ENCODE measurements around the gene PPFIA2.
"Not testable (repeated sequence)": the region's sequence is repeated elsewhere in the genome, so short reads cannot be mapped to it uniquely, and the experiment has no call there.

PPFIA2 gene

DNA sequence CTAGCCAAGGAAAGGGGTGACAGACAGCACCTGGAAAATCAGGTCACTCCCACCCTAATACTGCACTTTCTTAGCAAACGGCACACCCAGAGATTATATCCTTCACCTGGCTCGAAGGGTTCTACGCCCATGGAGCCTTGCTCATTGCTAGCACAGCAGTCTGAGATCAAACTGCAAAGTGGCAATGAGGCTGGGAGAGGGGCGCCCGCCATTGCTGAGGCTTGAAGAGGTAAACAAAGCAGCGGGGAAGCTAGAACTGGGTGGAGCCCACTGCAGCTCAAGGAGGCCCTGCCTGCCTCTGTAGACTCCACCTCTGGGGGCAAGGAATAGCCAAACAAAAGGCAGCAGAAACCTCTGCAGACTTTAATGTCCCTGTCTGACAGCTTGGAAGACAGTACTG is 99.8 kb downstream of the PPFIA2 start:
- not testable (repeated sequence) for DNase-seq

- peak; percentile 60 for DNase-seq
These were observed 114.6 kb downstream of the PPFIA2 start for GRCh38 chr12:81644503-81644902.

- no peak for DNase-seq
These were observed 120.0 kb downstream of the PPFIA2 start for GRCh38 chr12:81639196-81639595.

GRCh38 chr12:81633127-81633526 is 126.0 kb downstream of the PPFIA2 start:
- no peak for DNase-seq

DNA sequence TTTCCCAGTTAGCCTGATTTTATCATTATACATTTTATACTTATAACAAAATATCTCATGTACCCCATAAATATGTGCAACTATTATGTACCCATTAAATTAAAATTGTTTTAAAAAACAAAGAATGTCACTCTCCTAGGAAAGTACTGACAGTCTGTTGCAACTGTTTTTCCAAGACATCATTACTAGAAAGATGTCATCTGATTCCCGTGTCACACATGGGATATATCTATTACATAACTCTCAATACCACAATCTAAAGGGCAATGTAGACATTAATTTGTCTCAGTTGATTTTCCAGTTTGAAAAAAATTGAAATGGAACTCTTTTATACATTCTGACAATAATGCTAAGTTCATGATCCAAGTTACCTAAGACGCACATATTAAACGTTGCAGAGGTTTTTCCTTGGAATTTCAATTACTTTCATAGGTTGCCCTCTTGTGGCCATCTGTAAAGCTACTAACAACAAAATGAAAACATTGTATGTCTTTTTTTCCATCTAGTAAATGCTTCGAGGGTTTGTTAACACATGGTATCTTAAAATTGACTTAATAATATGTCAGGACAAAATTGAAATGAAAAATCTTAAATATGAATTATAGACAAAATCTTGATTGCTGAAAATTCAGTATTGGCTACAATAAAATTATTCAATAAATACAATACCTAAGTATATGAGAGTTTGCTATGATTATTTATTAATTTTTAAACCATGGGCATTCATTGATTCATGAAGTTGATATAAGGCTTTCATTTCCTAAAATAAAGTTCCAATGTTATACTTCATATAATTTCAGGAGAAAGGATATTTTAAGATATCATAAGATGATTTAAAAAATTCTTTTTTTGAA is 131.6 kb downstream of the PPFIA2 start:
- peak; percentile 81 for DNase-seq

DNA sequence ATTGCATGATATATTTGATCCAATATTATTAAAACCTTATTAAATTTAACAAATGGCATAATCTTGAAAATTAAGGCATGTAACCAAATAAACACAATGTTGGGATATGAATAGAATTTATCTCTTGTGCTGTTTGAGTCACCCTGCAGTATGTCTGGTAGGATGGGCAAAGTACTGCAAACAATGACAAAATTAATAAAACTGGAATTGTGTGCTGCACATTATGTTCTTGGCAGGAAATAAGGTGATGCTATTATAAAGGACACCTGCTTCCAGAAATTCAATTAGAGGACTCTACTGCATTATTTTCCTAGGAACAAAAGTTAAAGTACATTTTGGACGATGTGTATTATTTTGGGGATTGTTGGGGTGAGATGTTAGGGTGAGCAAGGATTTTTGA is 132.7 kb downstream of the PPFIA2 start:
- no peak for DNase-seq

GRCh38 chr12:81617915-81618314 is 141.2 kb downstream of the PPFIA2 start:
- DNase-seq = peak; percentile 36

- DNase-seq = no peak
These were observed 144.0 kb downstream of the PPFIA2 start for GRCh38 chr12:81615026-81615588.

DNA sequence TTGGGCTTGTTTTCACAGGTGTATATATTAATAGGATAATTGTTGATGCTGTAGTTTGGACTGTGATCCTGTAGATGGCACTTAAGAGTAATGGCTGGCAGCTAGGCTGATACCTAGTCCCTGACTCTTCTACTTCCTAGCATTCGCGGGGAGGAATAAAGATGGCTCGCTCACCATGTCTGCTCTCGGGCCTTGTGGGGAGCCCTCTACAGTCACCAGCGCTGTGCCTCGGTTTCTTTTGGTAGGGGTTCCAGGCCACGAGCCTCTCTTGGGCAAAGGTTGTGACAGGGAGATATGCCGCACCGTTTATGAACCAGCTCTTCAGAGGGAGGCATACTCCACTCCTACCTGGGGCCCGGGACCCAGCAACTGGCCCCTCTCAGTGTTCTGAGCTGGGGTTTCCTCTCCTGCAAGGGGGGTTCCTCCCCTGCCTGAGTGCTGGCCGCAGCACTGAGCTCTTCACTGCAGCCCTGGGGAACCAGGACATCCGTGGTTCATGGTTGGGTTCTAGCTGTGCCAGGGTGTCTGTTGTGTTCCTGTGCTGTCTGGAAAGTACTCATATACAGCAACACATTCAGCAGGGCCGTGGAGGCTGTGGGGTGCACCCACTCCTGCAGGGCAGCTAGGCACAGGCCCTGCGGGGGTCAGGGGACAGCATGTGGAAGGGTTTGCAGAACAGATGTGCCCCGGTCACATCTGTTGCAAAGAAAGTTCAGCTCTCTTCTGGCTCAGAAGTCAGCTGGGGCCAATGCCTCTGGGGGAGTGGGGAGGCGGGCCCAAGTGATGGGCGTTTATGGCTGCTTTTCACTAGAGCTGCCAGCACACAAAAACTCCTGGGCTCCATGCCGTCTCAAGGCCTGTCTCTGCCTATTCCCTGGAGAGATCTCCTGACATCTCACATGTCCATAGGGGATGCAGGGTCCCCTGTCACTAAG is 147.9 kb downstream of the PPFIA2 start:
- DNase-seq = peak; percentile 6

DNA sequence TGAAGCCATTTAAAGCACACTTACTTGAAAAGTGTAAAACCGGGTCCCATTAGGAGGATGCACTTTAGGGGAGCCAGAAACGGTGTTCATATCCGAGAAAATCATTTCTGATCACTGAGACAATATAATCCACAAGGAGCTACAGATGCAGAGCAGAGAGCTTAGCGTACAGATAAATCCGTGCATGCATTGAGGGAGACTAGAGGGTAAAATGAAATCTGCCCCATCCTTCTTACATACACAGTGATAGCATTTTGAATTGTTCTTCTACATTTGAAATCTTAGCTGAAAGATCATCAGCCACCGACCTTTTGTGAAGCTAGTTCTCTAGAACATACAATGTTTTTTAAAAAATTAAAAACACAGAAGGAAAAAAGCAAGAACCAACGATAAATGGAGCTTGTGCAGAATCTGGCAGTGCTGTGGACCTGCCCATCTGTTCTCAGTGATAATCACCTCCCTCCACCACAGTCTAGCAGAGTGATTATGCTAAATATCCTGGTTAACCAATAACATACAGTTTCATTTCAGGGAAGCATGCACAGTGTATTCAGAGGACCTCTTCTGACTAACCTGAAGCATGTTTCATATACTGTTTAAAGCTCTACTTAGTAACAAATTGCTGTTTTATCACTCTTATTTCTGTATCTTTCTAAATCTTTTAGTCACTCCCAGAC is 161.1 kb downstream of the PPFIA2 start:
- peak; percentile 93 for DNase-seq

DNA sequence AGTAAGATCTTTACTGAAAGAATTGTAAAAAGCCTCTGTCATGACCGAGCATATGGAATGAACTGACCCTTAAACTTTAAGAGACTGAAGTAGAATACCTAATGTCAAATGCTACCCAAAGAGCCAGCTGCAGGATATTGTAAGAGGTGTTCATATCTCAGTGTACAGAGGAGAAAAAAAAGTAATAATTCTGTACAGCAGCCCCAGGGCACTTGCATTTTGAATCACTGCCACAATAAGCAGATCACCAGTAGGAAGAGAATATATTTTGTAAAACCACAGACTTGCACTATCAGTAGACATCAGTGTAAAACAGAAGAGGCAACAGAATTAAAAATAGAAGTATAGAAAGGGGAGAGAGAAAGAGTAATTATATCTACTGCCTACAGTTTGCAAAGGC is 162.6 kb downstream of the PPFIA2 start:
- DNase-seq = peak; percentile 49

DNA sequence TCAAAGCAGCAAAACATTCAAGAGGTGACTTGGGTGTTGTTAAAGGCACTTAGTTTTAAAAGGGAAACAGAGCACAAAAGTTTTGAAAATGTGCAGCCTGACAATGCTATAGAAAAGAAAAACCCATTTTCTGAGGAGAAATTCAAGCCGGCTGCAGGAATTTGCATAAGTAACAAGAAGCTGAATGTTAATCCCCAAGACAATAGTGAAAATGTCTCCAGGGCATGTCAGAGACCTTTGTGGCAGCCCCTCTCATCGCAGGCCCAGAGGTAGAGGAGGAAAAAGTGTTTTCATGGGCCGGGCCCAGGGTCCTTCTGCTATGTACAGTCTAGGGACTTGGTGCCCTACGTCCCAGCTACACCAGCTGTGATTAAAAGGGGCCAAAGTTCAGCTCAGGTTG is 167.9 kb downstream of the PPFIA2 start:
- DNase-seq = no peak

- DNase-seq = not testable (repeated sequence)
These were observed 168.4 kb downstream of the PPFIA2 start for GRCh38 chr12:81590703-81591102.

DNA sequence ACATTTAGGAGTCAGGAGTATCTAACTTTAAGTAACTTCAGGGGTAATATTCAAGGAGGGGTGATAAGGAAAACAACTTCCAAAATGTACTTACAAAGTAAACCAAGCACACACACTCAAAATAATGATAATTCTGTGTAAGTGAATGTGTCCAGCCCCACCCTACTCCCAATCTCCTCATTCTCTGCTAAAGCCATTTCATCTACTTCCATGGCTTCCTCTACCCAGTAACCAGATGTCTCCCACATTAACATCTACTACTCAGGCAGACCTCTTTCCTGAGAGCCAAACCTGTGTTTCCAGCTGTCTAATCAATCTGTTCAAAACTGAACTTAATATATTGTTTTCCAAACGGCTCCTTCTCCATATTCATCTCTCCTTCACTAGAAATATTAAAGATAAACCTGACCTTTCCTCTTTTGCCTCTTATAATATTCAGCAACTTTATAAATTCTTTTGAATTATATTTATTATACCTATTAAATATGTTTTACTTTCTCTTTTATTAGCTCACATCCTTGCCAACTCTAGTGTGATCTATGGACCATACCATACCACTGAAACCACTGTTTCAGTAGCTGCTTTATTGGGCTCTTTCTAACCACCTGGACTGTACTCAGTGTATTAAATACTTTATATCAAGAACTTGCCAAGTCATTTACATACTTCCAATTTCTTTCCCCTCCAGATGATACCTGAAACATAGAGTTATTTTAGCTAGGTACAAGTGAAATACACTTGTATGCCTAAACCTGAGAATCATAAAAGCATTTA is 170.7 kb downstream of the PPFIA2 start:
- peak; percentile 57 for DNase-seq

- no peak for DNase-seq
These were observed 173.4 kb downstream of the PPFIA2 start for GRCh38 chr12:81585787-81586186.

- DNase-seq = no peak
These were observed 185.9 kb downstream of the PPFIA2 start for GRCh38 chr12:81573228-81573627.

DNA sequence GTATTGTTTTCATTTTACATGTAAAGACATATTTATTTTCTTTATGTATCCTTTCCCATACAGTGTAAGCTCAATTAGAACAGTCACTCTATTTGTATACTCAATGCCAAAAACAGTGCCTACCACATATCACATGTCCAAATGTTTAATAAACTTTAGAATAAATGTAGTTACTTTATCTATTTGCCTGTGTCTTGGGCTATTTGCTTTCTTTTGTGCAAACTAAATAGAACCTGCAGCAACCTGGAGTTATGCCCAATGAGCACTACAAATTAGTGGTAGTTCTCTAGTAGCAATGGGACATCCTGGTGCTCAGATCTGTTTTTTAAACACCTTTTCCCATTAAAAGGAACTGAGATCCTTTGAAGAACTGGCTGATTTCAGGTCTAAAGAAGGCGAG is 186.7 kb downstream of the PPFIA2 start:
- DNase-seq = no peak

DNA sequence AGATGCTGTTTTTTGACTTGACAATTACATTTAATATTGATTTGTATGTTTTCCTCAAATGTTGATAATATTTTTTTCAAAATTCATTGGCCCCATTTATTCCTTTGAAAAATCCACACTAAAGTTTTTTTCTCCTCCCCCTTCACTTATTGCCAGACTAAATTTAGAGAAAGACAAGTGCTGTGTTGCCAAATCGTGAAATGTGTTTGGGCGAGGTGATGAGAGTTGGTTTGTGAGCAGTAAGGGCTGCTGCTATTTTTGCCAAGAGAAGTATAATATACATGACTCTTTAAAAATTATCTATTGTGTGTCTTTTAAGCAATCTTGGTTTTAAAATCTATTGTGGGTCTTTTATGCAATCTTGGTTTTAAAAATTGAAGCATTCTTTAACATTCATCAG is 188.9 kb downstream of the PPFIA2 start:
- DNase-seq = no peak

DNA sequence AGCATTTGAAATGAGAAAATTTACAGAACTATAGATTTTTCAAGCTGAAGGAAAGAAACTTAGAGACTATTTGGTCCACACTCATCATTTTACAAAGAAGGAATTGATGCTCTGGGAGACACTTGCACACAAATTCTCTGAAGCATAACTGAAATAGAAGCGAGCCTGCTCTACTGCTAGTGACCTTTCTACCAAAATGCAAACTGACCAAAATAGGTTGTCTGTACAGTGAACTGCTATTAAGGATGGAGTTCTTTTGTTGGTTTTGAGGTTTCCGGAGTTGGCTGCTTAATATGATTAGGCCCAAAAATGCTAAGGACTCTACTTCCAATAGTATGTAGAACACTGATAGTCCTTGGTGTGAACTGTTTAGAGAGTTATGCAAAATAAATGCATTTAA is 194.9 kb downstream of the PPFIA2 start:
- no peak for DNase-seq

GRCh38 chr12:81558031-81558430 is 201.1 kb downstream of the PPFIA2 start:
- DNase-seq = no peak

DNA sequence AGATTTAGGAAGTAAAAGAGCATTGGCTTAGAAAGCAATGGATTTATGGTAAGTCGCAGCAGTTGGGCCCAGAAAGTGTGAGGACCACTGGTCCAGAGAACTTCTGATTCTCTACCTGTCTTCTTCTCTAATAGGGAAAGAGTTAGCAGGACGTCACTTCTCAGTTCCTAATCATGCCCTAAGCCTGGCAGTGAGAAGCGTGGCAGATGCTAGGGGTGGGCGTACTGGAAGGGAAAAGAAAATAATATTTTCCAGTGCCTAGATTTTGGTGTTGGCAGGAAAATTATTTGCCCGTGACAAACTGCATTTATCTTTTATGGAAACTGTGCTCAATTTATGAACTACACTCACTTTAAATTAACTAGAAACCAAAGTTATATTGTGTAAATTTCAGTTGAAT is 212.3 kb downstream of the PPFIA2 start:
- DNase-seq = no peak

- DNase-seq = no peak
These were observed 215.5 kb downstream of the PPFIA2 start for GRCh38 chr12:81543621-81544139.

All from NCI-H1694 treated with DMSO at 0.1 percent for 48 hours (cell line).